GM21360 (cell line): Measurements from ENCODE around the gene JDP2.
"Not testable (repeated sequence)": the region's sequence is repeated elsewhere in the genome, so short reads cannot be mapped to it uniquely, and the experiment has no call there.

Experiments
- ATAC-seq: cut with Tn5 transposase; IDR thresholded peaks from one replicate; pipeline ENCODE4 v1.9.1; 2021; ENCODE audit warnings: mild to moderate bottlenecking, moderate library complexity; ENCODE audit not compliant: unreplicated experiment

Gene JDP2

GRCh38 chr14:75453817-75454434, 26.1 kb downstream of the JDP2 start:
- no peak for ATAC-seq

- ATAC-seq, result no peak
Measured at GRCh38 chr14:75454963-75455546, 27.2 kb downstream of the JDP2 start.

GRCh38 chr14:75456069-75456996, 28.5 kb downstream of the JDP2 start:
- ATAC-seq, result no peak

GRCh38 chr14:75456997-75457335, 29.1 kb downstream of the JDP2 start:
- ATAC-seq, result no peak

GRCh38 chr14:75457648-75458165, 29.9 kb downstream of the JDP2 start:
- no peak for ATAC-seq

- ATAC-seq, result no peak
Measured at GRCh38 chr14:75458305-75458704, 30.5 kb downstream of the JDP2 start.

- ATAC-seq, result no peak
Measured at GRCh38 chr14:75459099-75459741, 31.4 kb downstream of the JDP2 start.

- ATAC-seq, result no peak
Measured at GRCh38 chr14:75459791-75460190, 32.0 kb downstream of the JDP2 start.

- no peak for ATAC-seq
Measured at GRCh38 chr14:75460394-75460793, 32.6 kb downstream of the JDP2 start.

- no peak for ATAC-seq
Measured at GRCh38 chr14:75461303-75461702, 33.5 kb downstream of the JDP2 start.

GRCh38 chr14:75461755-75462349, 34.0 kb downstream of the JDP2 start:
- ATAC-seq, result no peak

- ATAC-seq, result no peak
Measured at GRCh38 chr14:75464626-75465025, 36.8 kb downstream of the JDP2 start.

GRCh38 chr14:75467763-75468162, 39.9 kb downstream of the JDP2 start:
- ATAC-seq, result no peak

GRCh38 chr14:75469164-75469563, 41.3 kb downstream of the JDP2 start:
- no peak for ATAC-seq

GRCh38 chr14:75469606-75470237, 41.9 kb downstream of the JDP2 start:
- ATAC-seq, result no peak

- ATAC-seq, result no peak
Measured at GRCh38 chr14:75470238-75470797, 42.5 kb downstream of the JDP2 start.

- no peak for ATAC-seq
Measured at GRCh38 chr14:75471059-75471458, 43.2 kb downstream of the JDP2 start.

GRCh38 chr14:75474127-75474526, 46.3 kb downstream of the JDP2 start:
- not testable (repeated sequence) for ATAC-seq

GRCh38 chr14:75476274-75476995, 48.6 kb downstream of the JDP2 start:
- no peak for ATAC-seq
